A549 (cell line): ENCODE results near the gene MEIKIN.

Experiments used
- CEBPB ChIP-seq, 2 experiments: fragments of >200 bp in 1 of 2; sonication (Bioruptor Twin) in 1 of 2; formaldehyde crosslinking in 1 of 2; IDR thresholded peaks; 2 replicates each; pipeline ENCODE4 v1.6.1; 2012 to 2016
- CTCF ChIP-seq: fragments of >200 bp; sonication (Bioruptor Twin); formaldehyde crosslinking; IDR thresholded peaks from 3 replicates; pipeline ENCODE4 v1.5.1; 2016
- ZFP36 ChIP-seq: fragments of 450-650 bp; IDR thresholded peaks from 2 replicates; pipeline ENCODE4 v1.6.1; 2014; ENCODE audit warnings: borderline replicate concordance; ENCODE audit not compliant: partially characterized antibody
- ZNF302 ChIP-seq: fragments of 250-450 bp; sonication (Bioruptor Pico); IDR thresholded peaks from 2 replicates; pipeline ENCODE4 v1.9.0; 2021; ENCODE audit warnings: inconsistent platforms, mild to moderate bottlenecking, moderate library complexity

GRCh38 chr5:131979816-131980215 lies 34.4 kb upstream of the MEIKIN start:
- TF ChIP-seq CEBPB (IDR thresholded peaks at IDR 0.05) (no peak), ZFP36 (no peak), ZNF302 (CRISPR knock-in tag) (no peak), CTCF (no peak)
